HG03575 (cell line): ENCODE results near the gene LYRM7.

Source experiments
- ATAC-seq: cut with Tn5 transposase; IDR thresholded peaks from one replicate; pipeline ENCODE4 v1.9.1; 2021; ENCODE audit not compliant: unreplicated experiment, insufficient number of reproducible peaks, low FRiP score; ENCODE audit errors: extremely low read depth

Gene LYRM7

DNA sequence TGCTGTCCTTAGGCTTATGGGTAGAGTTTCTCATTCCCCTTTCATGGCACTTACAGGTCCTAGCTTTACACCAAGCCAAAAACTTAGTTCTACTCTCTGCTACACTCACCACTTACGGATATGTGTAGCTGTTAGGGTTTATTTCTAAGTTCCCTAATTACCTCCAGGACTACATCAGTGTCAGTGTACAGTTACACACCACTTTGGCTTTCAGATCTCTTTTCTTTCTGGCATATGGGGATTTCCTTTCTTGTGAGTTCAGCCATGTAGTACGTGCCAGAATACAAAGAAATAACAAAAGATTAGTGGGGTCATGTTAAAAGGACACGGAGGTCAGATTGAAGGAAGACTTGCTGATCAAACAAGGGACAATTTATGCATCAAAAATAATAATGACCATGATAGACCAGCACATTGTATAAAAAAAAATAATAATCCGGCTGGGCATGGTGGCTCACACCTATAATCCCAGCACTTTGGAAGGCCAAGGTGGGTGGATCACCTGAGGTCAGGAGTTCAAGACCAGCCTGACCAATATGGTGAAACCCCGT lies 41.8 kb downstream of the LYRM7 start:
- ATAC-seq: no peak

GRCh38 chr5:131214609-131215227 lies 44.0 kb downstream of the LYRM7 start:
- no peak for ATAC-seq

- ATAC-seq: no peak
Measured at GRCh38 chr5:131217791-131218190, 47.0 kb downstream of the LYRM7 start.

DNA sequence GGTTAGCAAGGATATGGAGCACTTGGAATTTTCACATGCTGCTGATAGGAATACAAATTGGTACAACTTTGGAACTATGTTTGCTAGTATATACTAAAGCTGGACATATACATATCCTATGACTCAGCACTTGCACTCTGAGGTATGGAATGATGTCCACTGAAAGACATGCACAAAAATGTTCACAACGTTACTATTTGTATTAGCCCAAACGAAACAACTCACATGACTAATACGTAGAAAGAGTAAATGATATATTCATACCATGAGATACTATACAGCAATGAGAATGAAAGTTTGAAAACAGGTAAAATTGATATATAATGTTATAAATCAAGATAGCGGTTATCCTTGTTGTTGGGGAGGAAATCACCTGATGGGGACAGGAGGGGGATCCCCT lies 47.6 kb downstream of the LYRM7 start:
- no peak for ATAC-seq

DNA sequence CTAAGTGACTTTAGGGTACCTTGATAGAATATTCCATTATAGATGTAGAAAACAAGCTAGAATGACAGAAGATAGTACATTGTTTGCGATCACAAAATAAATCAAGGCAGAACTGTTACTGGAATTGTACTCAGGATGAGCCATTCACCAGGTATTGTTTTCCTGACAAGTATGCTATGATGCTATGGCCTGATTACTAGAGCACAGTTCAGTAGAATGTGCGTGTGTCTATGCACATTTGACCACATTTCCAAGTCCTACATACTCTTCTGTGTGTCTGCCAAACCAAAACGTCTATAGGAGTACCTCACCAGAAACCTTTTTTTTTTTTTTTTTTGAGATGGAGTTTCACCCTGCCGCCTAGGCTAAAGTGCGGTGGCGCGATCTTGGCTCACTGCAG lies 49.8 kb downstream of the LYRM7 start:
- ATAC-seq: no peak

DNA sequence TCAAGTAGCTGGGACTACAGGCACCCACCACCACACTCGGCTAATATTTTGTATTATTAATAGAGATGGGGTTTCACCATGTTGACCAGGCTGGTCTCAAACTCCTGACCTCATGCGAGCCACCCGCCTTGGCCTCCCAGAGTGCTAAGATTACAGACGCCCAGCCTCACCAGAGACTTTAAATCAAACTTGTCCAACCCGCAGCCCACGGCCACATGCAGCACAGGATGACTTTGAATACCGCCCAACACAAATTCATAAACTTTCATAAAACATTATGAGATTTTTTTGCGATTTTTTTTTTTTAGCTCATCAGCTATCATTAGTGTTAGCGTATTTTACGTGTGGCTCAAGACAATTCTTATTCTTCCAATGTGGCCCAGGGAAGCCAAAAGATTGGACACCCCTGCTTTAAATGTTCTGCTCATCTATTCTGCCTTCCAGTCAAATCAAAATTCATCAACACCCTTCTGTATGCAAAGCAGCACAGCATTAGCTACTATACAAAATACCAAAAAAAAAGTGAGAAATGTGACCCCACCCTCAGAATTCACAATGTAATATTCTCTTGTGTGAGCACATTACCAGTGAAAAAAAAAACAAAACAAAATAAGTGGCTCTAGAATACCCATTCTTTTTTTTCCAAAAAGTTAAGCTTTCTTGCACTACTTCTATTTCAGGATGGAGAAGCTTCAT lies 50.4 kb downstream of the LYRM7 start:
- no peak for ATAC-seq

DNA sequence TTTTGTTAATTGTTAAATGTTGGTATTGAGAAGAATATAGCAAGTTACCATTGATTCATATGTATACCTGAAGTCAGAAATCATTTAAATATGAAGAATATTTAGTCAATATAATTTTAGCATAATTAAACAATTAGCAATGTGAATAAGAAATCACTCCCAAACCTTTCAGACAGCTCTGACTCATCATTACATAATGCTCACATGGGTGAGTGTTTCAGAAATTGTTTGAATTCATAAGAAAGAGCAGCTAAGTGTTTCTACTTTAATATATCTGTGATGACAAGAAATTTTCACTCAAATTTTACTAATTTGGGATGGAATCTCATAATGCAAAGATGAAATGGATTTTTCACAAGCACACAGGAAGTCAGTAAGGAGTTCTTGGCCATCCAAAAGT lies 51.1 kb downstream of the LYRM7 start:
- ATAC-seq: no peak

GRCh38 chr5:131222731-131223130 lies 52.0 kb downstream of the LYRM7 start:
- ATAC-seq: no peak

DNA sequence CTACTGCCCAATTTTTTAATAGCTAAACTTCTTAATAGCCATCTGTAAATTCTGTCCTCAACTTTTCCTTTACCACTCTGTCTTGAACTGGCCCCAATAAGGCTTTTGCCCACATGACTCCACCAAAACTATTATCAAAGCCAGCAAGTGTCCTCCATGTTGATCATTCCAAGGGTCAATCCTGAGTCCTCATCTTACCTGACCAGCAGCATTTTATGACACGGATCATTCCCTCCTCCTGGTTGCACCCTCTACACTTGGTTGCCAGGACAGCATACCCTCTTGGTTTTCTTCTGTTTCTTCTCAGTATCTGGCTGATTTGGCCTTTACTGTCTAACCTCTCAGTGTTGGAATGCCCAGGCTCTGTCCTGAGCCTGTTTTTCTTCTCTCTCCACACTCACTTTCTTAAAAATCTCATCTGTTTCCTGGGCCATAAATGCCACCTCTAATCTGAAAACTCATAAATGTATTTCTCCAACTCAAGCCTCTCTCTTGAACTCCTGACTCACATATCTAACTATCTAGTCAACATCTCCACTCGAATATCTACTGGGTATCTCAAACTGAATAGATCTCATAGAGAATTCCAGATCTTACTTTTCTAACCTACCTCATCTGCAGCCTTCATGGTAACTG lies 53.1 kb downstream of the LYRM7 start:
- no peak for ATAC-seq

GRCh38 chr5:131224387-131225201 lies 53.9 kb downstream of the LYRM7 start:
- peak; percentile 81 for ATAC-seq

- ATAC-seq: no peak
Measured at GRCh38 chr5:131225282-131225974, 54.7 kb downstream of the LYRM7 start.

DNA sequence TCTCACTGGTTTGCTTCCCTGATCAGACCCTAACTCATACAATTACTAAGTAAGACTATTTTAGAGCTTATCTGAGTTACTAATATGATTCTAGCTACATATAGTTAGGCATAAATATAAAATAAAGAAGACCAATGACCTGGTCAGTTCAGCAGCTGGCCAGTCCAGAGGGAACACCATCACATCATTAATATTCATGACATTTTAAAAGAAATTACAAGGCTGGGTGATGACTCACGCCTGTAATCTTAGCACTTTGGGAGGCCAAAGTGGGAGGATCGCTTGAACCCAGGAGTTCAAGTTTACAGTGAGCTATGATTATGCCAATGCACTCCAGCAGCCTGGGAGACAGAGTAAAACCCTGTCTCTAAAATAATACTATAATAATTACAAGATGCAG lies 56.2 kb downstream of the LYRM7 start:
- ATAC-seq: no peak

DNA sequence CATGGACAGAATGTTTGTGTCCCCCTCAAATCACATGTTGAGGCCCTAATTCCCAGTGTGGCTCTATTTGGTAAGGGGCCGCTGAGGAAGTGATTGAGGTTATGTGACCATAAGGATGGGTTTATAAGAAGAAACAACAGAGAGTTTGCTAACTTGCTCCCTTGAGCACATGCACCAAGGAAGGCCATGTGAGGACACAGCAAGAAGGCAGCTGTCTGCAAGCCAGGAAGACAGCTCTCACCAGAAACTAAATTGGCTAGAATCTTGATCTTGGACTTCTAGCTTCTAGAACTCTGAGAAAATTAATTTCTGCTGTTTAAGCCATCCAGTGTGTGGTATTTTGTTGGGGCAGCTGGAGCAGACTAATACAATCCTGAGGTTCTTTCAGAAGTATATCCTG lies 57.9 kb downstream of the LYRM7 start:
- no peak for ATAC-seq

- ATAC-seq: no peak
Measured at GRCh38 chr5:131229623-131230022, 58.9 kb downstream of the LYRM7 start.

- no peak for ATAC-seq
Measured at GRCh38 chr5:131230406-131230805, 59.7 kb downstream of the LYRM7 start.

DNA sequence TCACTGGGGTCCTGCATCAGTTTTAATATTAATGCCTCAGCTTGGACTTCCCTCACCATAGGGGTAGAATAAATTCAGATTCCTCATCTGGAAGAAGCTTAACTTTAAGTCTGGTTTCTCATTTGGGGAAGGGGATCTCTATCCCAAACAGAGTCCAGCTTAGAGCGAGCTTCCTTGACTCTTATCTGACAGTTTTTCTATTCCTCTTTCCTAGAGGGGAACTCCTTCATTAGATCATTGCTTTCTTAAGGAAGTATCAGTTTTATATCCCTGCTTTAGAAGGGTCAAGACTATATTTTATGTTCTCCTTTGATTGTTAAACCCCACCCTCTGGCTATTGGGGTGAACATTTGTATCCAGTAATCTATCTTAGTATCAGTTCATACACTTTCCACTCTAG lies 68.9 kb downstream of the LYRM7 start:
- ATAC-seq: no peak

DNA sequence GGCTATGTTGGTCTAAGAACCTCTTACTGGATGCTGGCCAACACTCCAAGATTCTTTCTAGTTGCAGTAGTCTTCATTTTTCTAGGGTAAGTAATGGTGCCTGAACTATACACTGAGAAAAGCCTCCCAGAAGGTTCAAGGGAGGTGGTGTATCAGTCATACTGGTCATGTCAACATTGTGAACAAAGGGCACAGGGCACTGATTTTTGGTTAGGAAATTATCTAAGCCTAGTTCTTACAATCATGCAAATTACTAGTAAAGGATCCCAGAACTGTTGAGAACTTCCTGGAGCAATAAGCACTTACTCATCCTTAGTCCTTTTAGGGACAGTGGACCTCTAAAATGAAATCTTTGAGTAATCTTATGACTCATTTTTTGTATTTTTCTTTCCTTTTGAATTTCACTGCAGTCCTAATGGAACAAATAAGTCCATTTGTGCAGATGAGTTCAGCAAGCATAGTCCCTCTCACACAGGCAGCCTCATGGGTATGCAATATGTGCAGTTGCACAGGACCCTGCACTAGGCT lies 72.0 kb downstream of the LYRM7 start:
- no peak for ATAC-seq

GRCh38 chr5:131245312-131245711 lies 74.6 kb downstream of the LYRM7 start:
- no peak for ATAC-seq

DNA sequence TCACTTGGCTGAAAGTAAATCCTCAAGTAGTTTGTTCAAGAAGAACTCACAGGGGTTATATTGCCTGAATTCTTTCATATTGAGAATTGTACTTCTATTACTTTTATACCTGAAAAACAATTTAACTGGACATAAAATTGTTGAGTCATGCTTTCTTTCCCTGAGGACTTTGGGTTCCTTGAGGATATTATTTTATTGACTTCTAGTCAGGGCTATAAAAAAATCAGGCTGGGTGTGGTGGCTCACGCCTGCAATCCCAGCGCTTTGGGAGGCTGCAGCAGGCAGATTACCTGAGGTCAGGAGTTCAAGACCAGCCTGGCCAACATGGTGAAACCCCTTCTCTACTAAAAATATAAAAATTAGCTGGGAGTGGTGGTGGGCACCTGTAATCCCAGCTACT lies 75.2 kb downstream of the LYRM7 start:
- no peak for ATAC-seq
